Peyer's patch (tissue), 4 donors: ENCODE measurements around the gene BEND7.

ENCODE experiments used
- CTCF ChIP-seq, 6 experiments: fragments of 450-650 bp in 4 of 6; fragments of 200-600 bp in 2 of 6; sonication (generic) in 1 of 6; IDR thresholded peaks; one replicate each; pipeline ENCODE4 v1.5.1; 2017 to 2019; ENCODE audit warnings: antibody characterized with exemption in 6 of 6, mild to moderate bottlenecking in 3 of 6, moderate library complexity in 1 of 6
- POLR2A ChIP-seq, 2 donors: fragments of 450-650 bp; IDR thresholded peaks; one replicate each; pipeline ENCODE4 v1.5.1; 2017; ENCODE audit warnings: antibody characterized with exemption in 2 of 2, mild to moderate bottlenecking in 2 of 2, moderate library complexity in 2 of 2

- TF ChIP-seq CTCF (IDR thresholded peaks at IDR 0.05), result no peak
- TF ChIP-seq POLR2A (IDR thresholded peaks at IDR 0.05), result no peak
Observed at GRCh38 chr10:13472359-13472758, 56.5 kb downstream of the BEND7 start.
